Neural progenitor cell (in vitro differentiated cells): ENCODE results near the gene PADI1. TPM values are rescaled to one million over a fixed set of nuclear protein-coding genes. Genes with fewer than 3 reads are reported as not detected.
A peak's percentile ranks its signal among the peaks of the same experiment; 100 is the strongest.

ENCODE experiments used
- DNase-seq: peaks from one replicate; pipeline ENCODE4 v3.0.0-alpha.2; 2016; ENCODE audit warnings: low spot score
- H2AFZ ChIP-seq: fragments of 200-600 bp; sonication (generic); replicated peaks from 2 replicates; pipeline ENCODE4 v1.6.1; 2016; ENCODE audit warnings: antibody characterized with exemption
- H3F3A ChIP-seq: fragments of 200-600 bp; sonication (generic); 2 replicates; pipeline ENCODE4 v1.6.1; 2016; ENCODE audit warnings: antibody characterized with exemption, low read depth
- H3K27ac ChIP-seq: fragments of 200-600 bp; sonication (generic); 2 replicates; pipeline ENCODE4 v1.5.1; 2016; ENCODE audit warnings: mild to moderate bottlenecking
- H3K27me3 ChIP-seq: fragments of 200-600 bp; sonication (generic); 2 replicates; pipeline ENCODE4 v1.6.1; 2016; ENCODE audit warnings: mild to moderate bottlenecking, moderate library complexity
- H3K36me3 ChIP-seq: fragments of 200-600 bp; sonication (generic); 2 replicates; pipeline ENCODE4 v1.5.1; 2016
- H3K4me1 ChIP-seq: fragments of 200-600 bp; sonication (generic); 2 replicates; pipeline ENCODE4 v1.6.1; 2016; ENCODE audit warnings: mixed run types
- H3K4me2 ChIP-seq: fragments of 200-600 bp; sonication (generic); 2 replicates; pipeline ENCODE4 v1.6.1; 2016
- H3K4me3 ChIP-seq: fragments of 200-600 bp; sonication (generic); 2 replicates; pipeline ENCODE4 v1.5.1; 2016
- H3K79me2 ChIP-seq: fragments of 200-600 bp; sonication (generic); 2 replicates; pipeline ENCODE4 v1.6.1; 2016; ENCODE audit warnings: low read depth
- H3K9ac ChIP-seq: fragments of 200-600 bp; sonication (generic); 2 replicates; pipeline ENCODE4 v1.6.1; 2016
- H3K9me3 ChIP-seq: fragments of 200-600 bp; sonication (generic); 2 replicates; pipeline ENCODE4 v1.5.1; 2016; ENCODE audit warnings: low read depth
- H4K20me1 ChIP-seq: fragments of 200-600 bp; sonication (generic); 2 replicates; pipeline ENCODE4 v1.6.1; 2016; ENCODE audit warnings: low read depth
- H3K27ac Mint-ChIP-seq: 3 replicates; pipeline ENCODE4 v1.8.0; 2021; ENCODE audit warnings: mixed read lengths
- H3K27me3 Mint-ChIP-seq: 2 replicates; pipeline ENCODE4 v1.8.0; 2022; ENCODE audit warnings: low read depth, mild to moderate bottlenecking, inconsistent platforms, moderate library complexity, mixed read lengths; ENCODE audit not compliant: insufficient read depth
- H3K36me3 Mint-ChIP-seq: 3 replicates; pipeline ENCODE4 v1.8.0; 2021; ENCODE audit warnings: mixed read lengths
- H3K4me1 Mint-ChIP-seq: 3 replicates; pipeline ENCODE4 v1.8.0; 2021; ENCODE audit warnings: mixed read lengths
- H3K4me3 Mint-ChIP-seq: 3 replicates; pipeline ENCODE4 v1.8.0; 2021; ENCODE audit warnings: mild to moderate bottlenecking, moderate library complexity, mixed read lengths
- H3K9me3 Mint-ChIP-seq: 3 replicates; pipeline ENCODE4 v1.8.0; 2020; ENCODE audit warnings: mixed read lengths
- EZH2 ChIP-seq: fragments of 200-600 bp; sonication (generic); IDR thresholded peaks from 2 replicates; pipeline ENCODE4 v1.6.1; 2017; ENCODE audit warnings: antibody characterized with exemption, mild to moderate bottlenecking, moderate library complexity
- EZH2phosphoT487 ChIP-seq: fragments of 200-600 bp; sonication (generic); IDR thresholded peaks from 2 replicates; pipeline ENCODE4 v1.6.1; 2017; ENCODE audit warnings: antibody characterized with exemption
- total RNA-seq: library from RNA; depleted of rRNA; stranded (reverse); fragments of >200 nt; gene quantifications from 2 replicates; pipeline ENCODE4 v1.2.3, GENCODE V29; 2015; ENCODE audit warnings: low replicate concordance
- TF ChIP-seq, protein P1 (sequence below): fragments of 200-600 bp; sonication (generic); IDR thresholded peaks from 2 replicates; pipeline ENCODE4 v1.5.1; 2017; ENCODE audit warnings: antibody characterized with exemption, mild to moderate bottlenecking

PADI1 gene
- total RNA-seq, 1 donor from 2014 or later: 0.09 TPM

DNA sequence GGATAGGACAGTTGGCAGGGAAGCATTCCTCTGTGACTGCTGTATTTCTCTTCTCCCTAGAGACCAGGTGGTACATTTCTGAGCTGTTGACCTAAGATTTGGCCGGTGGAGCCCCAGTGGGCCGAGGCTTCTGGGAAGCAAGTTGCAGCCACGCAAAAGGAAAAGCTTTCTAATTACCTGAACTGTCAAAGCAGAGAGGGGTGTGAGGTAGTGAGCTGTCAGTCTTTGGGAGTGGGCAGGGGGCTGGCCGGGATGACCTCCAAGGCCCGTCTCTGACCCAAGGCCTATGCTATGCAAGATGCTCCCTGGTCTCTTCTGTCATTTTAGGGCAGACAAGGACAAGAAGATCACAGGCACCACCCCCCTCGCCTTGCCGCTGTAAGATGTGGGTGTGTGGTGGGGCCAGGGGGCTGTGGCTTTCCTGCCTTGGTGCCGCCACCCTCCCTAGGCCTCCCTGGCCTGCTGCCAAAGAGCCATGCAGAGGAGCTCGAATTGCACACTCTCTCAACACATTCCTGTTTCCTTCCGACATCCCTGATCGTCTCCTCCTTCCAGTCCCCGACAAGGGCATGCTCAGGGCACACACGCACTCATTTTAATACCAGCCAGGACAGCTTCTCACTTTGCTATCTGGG, 7.7 kb downstream of the PADI1 start:
- Mint-ChIP-seq H3K4me1 (peaks cover 49% of the 10 kb centered on the region), H3K4me3 (no peak overlapping the region), H3K27me3 (peaks cover 15% of the 10 kb centered on the region), H3K36me3 (no peaks in the 10 kb centered on the region), H3K9me3 (no peaks in the 10 kb centered on the region), H3K27ac (peak overlapping the region; percentile 40)
- H3K27ac ChIP-seq: no peak overlapping the region
- peak; percentile 43 for DNase-seq
- H4K20me1 ChIP-seq: no peaks in the 10 kb centered on the region
- H3K27me3 ChIP-seq: no peaks in the 10 kb centered on the region
- no peak for TF ChIP-seq EZH2phosphoT487
- TF ChIP-seq EZH2: no peak
- TF ChIP-seq, protein P1, sequence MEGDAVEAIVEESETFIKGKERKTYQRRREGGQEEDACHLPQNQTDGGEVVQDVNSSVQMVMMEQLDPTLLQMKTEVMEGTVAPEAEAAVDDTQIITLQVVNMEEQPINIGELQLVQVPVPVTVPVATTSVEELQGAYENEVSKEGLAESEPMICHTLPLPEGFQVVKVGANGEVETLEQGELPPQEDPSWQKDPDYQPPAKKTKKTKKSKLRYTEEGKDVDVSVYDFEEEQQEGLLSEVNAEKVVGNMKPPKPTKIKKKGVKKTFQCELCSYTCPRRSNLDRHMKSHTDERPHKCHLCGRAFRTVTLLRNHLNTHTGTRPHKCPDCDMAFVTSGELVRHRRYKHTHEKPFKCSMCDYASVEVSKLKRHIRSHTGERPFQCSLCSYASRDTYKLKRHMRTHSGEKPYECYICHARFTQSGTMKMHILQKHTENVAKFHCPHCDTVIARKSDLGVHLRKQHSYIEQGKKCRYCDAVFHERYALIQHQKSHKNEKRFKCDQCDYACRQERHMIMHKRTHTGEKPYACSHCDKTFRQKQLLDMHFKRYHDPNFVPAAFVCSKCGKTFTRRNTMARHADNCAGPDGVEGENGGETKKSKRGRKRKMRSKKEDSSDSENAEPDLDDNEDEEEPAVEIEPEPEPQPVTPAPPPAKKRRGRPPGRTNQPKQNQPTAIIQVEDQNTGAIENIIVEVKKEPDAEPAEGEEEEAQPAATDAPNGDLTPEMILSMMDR: no peak
- H3K4me3 ChIP-seq: no peak overlapping the region
- peaks cover 20% of the 10 kb centered on the region for H3K4me1 ChIP-seq
- H3K36me3 ChIP-seq: no peaks in the 10 kb centered on the region
- peak overlapping the region; percentile 24 for H3K4me2 ChIP-seq
- H3K9ac ChIP-seq: no peak overlapping the region
- peaks cover 8% of the 10 kb centered on the region for H3F3A ChIP-seq
- H3K79me2 ChIP-seq: no peaks in the 10 kb centered on the region
- H3K9me3 ChIP-seq: no peaks in the 10 kb centered on the region
- H2AFZ ChIP-seq: peak overlapping the region; percentile 63

DNA sequence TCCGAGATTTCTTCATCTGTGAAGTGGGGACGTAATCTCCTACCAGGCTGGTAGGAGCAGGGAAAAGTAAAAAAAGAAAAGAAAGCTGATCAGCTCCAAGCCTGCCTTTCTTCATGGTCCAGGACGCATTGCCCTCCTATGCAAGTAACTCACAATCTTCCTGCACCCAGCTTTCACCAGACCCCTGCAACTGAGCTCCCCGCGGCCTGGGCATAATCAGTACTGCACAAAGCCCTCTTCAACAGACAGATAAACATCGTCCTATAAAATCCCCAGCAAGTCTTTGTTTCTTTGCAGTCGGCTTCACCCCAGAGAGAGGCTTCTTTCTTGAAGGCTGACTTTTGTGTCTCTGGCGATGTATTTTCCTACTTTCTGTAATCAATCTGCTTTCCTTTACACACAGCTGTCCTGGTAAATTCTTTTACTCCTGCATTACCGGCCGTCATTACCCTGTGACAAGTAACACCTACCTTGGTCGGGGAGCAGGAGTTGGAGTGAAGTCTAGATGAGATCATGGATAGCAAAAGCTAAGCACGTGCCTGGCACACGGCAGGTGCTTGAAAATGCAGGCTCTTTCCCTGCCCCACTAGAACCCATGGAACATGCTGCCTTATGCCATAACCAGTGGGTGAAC, 8.3 kb downstream of the PADI1 start:
- H3K4me3 Mint-ChIP-seq: no peak overlapping the region
- no peaks in the 10 kb centered on the region for H3K9me3 ChIP-seq
- H2AFZ ChIP-seq: peak overlapping the region; percentile 63
- H3K9me3 Mint-ChIP-seq: no peaks in the 10 kb centered on the region
- no peak overlapping the region for H3K27ac ChIP-seq
- H3F3A ChIP-seq: peaks cover 8% of the 10 kb centered on the region
- H3K4me1 ChIP-seq: peaks cover 20% of the 10 kb centered on the region
- no peaks in the 10 kb centered on the region for H3K36me3 Mint-ChIP-seq
- H3K4me3 ChIP-seq: no peak overlapping the region
- peaks cover 15% of the 10 kb centered on the region for H3K27me3 Mint-ChIP-seq
- H3K36me3 ChIP-seq: no peaks in the 10 kb centered on the region
- no peaks in the 10 kb centered on the region for H4K20me1 ChIP-seq
- peaks cover 46% of the 10 kb centered on the region for H3K4me1 Mint-ChIP-seq
- no peak for TF ChIP-seq EZH2
- TF ChIP-seq EZH2phosphoT487: no peak
- TF ChIP-seq, protein P1: no peak
- no peaks in the 10 kb centered on the region for H3K27me3 ChIP-seq
- H3K27ac Mint-ChIP-seq: peak overlapping the region; percentile 40
- DNase-seq: no peak
- no peak overlapping the region for H3K9ac ChIP-seq
- no peaks in the 10 kb centered on the region for H3K79me2 ChIP-seq
- peak overlapping the region; percentile 24 for H3K4me2 ChIP-seq

- no peaks in the 10 kb centered on the region for H3K9me3 ChIP-seq
- peaks cover 8% of the 10 kb centered on the region for H3F3A ChIP-seq
- Mint-ChIP-seq H3K9me3 (no peaks in the 10 kb centered on the region), H3K4me1 (peaks cover 44% of the 10 kb centered on the region), H3K27ac (peak overlapping the region; percentile 81), H3K27me3 (peaks cover 15% of the 10 kb centered on the region), H3K4me3 (no peak overlapping the region), H3K36me3 (no peaks in the 10 kb centered on the region)
- DNase-seq: no peak
- H3K27me3 ChIP-seq: no peaks in the 10 kb centered on the region
- H4K20me1 ChIP-seq: no peaks in the 10 kb centered on the region
- peaks cover 20% of the 10 kb centered on the region for H3K4me1 ChIP-seq
- no peaks in the 10 kb centered on the region for H3K79me2 ChIP-seq
- TF ChIP-seq EZH2phosphoT487: no peak
- TF ChIP-seq, protein P1: no peak
- no peak for TF ChIP-seq EZH2
- no peak overlapping the region for H3K9ac ChIP-seq
- H3K36me3 ChIP-seq: no peaks in the 10 kb centered on the region
- no peak overlapping the region for H3K4me3 ChIP-seq
- H3K4me2 ChIP-seq: no peak overlapping the region
- H3K27ac ChIP-seq: no peak overlapping the region
- no peak overlapping the region for H2AFZ ChIP-seq
Observed at GRCh38 chr1:17213782-17214148, 8.8 kb downstream of the PADI1 start.
